Skeletal muscle cell (primary cell): ENCODE measurements around the gene MAPT.

Experiments
- DNase-seq: peaks from one replicate; pipeline ENCODE4 v3.0.0-alpha.2; 2010; ENCODE audit warnings: low read depth
- H3K4me3 ChIP-seq: 2 replicates; pipeline ENCODE4 v1.5.1; 2011; ENCODE audit warnings: low read depth, mild to moderate bottlenecking, control low read depth, low read length, moderate library complexity

MAPT gene

DNA sequence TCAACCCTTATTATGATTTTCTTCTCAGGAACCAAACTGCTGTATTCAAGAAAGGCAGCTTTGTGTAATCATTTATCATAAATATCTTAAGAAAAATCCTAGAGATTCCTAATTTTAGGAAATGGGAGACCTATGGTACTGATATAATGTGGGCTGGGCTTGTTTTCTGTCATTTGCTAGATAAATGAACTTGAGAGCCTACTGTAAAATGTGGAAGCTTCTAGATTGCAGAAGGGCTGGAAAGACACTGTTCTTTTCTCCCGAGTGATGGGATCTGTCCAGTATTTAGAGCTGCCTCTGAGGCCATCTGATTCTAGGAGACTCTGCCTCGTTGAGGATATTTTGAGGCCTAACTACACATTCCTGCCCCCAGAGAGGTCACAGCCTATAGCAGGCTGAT, 84.8 kb downstream of the MAPT start:
- DNase-seq, result no peak
- no peak overlapping the region for H3K4me3 ChIP-seq

- H3K4me3 ChIP-seq, result no peak overlapping the region
- DNase-seq, result no peak
Measured at GRCh38 chr17:45980855-45981254, 86.5 kb downstream of the MAPT start.

GRCh38 chr17:45981306-45981705, 87.0 kb downstream of the MAPT start:
- no peak overlapping the region for H3K4me3 ChIP-seq
- no peak for DNase-seq

- H3K4me3 ChIP-seq, result no peak overlapping the region
- no peak for DNase-seq
Measured at GRCh38 chr17:45982791-45983613, 88.6 kb downstream of the MAPT start.

GRCh38 chr17:45983614-45984310, 89.4 kb downstream of the MAPT start:
- no peak overlapping the region for H3K4me3 ChIP-seq
- DNase-seq, result no peak

DNA sequence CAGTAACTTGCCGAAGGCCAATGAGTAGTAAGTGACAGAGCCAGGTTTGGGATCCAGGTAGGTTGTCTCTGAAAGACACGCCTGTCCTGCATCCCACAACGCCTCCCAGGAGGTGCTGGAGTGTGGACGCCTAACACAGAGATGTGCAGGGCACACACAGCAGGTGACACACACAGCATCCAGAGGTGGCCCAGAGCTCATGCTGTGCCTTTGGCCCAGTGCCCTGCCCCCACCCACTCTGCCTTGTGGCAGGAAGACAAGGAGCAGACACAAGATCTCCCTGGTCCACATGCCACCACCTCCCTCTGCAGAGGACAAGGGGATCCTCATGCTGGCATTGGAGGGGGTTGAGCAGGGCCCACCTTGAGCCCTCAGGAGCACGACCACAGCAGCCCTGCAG, 90.0 kb downstream of the MAPT start:
- H3K4me3 ChIP-seq, result no peak overlapping the region
- DNase-seq, result no peak

GRCh38 chr17:45985447-45985846, 91.1 kb downstream of the MAPT start:
- H3K4me3 ChIP-seq, result no peak overlapping the region
- DNase-seq, result no peak

DNA sequence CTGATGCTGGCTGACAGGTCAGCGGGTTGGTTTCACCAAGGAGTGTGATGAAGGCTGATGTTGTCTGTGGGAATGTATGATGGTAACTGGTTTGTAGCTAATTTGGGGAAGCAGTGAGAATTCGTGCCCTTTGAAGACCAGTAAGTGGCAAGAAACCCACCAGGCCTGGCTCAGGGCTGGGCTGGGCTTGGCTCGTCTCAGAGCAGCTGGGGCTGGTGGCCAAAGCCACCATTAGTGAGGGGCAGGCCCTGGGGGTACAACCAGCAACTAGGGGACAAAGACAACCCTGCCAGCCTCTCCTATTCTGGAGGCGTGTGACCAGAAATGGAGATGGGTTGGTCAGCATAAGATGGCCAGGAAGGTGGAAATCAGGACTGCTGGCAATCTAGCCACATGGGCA, 91.7 kb downstream of the MAPT start:
- no peak for DNase-seq
- no peak overlapping the region for H3K4me3 ChIP-seq

DNA sequence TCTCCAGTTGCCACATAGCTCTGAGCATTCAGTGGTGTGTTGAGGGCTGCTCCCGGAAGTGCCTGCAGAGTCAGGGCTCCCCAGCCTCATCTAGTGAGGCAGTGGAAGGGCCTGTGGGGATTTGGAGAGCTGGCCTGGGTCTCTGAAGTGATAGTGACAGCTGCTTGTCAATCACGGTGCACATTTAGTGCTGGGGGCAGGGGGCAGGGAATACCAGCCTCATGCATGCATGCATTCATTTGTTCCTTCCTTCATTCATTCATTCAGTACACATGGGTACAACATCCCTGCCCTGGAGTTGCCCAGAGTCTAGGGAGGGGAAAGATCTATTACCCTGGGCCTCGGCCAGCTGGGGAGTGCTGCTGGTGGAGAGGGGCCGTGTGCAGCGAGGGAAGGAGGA, 93.4 kb downstream of the MAPT start:
- no peak for DNase-seq
- no peak overlapping the region for H3K4me3 ChIP-seq

DNA sequence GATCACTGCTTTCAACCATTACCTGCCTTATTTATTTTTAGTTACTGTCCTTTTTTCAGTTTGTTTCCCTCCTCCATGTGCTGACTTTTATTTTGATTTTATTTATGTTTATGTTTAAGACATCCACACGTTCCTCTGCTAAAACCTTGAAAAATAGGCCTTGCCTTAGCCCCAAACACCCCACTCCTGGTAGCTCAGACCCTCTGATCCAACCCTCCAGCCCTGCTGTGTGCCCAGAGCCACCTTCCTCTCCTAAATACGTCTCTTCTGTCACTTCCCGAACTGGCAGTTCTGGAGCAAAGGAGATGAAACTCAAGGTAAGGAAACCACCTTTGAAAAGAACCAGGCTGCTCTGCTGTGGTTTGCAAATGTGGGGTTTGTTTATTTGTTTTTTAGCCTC, 95.4 kb downstream of the MAPT start:
- DNase-seq, result no peak
- H3K4me3 ChIP-seq, result no peak overlapping the region

- no peak for DNase-seq
- H3K4me3 ChIP-seq, result no peak overlapping the region
Measured at GRCh38 chr17:45990886-45991285, 96.5 kb downstream of the MAPT start.

- no peak for DNase-seq
- H3K4me3 ChIP-seq, result no peak overlapping the region
Measured at GRCh38 chr17:45991341-45991740, 97.0 kb downstream of the MAPT start.

GRCh38 chr17:45992175-45992574, 97.8 kb downstream of the MAPT start:
- no peak overlapping the region for H3K4me3 ChIP-seq
- no peak for DNase-seq

DNA sequence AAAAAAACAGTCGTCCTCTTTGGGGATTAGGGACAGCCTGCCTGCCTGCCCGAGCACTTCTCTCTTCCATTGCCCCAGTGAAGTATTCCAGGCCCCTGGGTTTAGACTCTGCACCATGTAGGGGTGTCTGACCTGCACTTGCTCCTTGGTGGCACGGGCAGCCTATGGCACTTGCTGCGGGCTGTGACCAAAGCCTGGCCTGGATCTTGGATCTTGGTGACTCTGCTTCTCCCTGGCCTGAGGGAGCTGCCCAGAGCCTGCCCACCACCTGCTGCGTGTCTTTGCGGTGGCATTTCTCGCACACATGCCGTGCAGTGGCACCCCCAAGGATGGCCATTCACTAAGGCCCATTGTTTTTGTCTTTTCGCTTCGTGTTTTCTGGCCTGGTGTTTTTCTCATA, 98.5 kb downstream of the MAPT start:
- no peak for DNase-seq
- H3K4me3 ChIP-seq, result no peak overlapping the region

GRCh38 chr17:45993962-45994627, 99.7 kb downstream of the MAPT start:
- no peak for DNase-seq
- no peak overlapping the region for H3K4me3 ChIP-seq

GRCh38 chr17:45994987-45995386, 100.6 kb downstream of the MAPT start:
- no peak overlapping the region for H3K4me3 ChIP-seq
- no peak for DNase-seq

GRCh38 chr17:45995627-45996270, 101.4 kb downstream of the MAPT start:
- H3K4me3 ChIP-seq, result no peak overlapping the region
- peak; percentile 8 for DNase-seq

DNA sequence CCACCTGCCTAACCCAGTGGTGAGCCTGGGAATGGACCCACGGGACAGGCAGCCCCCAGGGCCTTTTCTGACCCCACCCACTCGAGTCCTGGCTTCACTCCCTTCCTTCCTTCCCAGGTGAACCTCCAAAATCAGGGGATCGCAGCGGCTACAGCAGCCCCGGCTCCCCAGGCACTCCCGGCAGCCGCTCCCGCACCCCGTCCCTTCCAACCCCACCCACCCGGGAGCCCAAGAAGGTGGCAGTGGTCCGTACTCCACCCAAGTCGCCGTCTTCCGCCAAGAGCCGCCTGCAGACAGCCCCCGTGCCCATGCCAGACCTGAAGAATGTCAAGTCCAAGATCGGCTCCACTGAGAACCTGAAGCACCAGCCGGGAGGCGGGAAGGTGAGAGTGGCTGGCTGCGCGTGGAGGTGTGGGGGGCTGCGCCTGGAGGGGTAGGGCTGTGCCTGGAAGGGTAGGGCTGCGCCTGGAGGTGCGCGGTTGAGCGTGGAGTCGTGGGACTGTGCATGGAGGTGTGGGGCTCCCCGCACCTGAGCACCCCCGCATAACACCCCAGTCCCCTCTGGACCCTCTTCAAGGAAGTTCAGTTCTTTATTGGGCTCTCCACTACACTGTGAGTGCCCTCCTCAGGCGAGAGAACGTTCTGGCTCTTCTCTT, 102.1 kb downstream of the MAPT start:
- H3K4me3 ChIP-seq, result no peak overlapping the region
- no peak for DNase-seq

GRCh38 chr17:45997166-45997565, 102.8 kb downstream of the MAPT start:
- H3K4me3 ChIP-seq, result no peak overlapping the region
- no peak for DNase-seq

- H3K4me3 ChIP-seq, result no peak overlapping the region
- peak; percentile 14 for DNase-seq
Measured at GRCh38 chr17:45997624-45998023, 103.3 kb downstream of the MAPT start.
